Measurements from ENCODE around the gene METTL26. TPM values are rescaled to one million over a fixed set of nuclear protein-coding genes. Genes with fewer than 3 reads are reported as not detected.
A peak's percentile ranks its signal among the peaks of the same experiment; 100 is the strongest.

METTL26 gene
- total and polyA plus RNA-seq, 9 of the 15 experiments (the other 6 are each of a cell fraction or from before 2014, with no cell fraction given), result 7.3 to 262 (median 80.9) TPM

GRCh38 chr16:679814-680624 lies 43.9 kb upstream of the METTL26 start, which contains the start of gene STUB1 (continued):
- TF ChIP-seq CHAMP1 (IDR thresholded peaks at IDR 0.05) (no peak), CTBP1 (IDR thresholded peaks at IDR 0.05; ENCODE audit: borderline replicate concordance) (peak; percentile 73), HDAC2 (IDR thresholded peaks at IDR 0.05) (no peak; the same call in 1 of the 2 replicates), ZNF124 (CRISPR knock-in tag; IDR thresholded peaks at IDR 0.05) (no peak), SAP30 (IDR thresholded peaks at IDR 0.05; ENCODE audit: borderline replicate concordance, insufficient read depth, low read depth, low read length, poor library complexity, severe bottlenecking) (peak; percentile 80), ZBTB7A (IDR thresholded peaks at IDR 0.05; ENCODE audit: borderline replicate concordance, control insufficient read depth, low read depth, low read length) (peak; percentile 89), ZNF263 (CRISPR knock-in tag; IDR thresholded peaks at IDR 0.05; ENCODE audit: borderline replicate concordance) (no peak), WHSC1 (IDR thresholded peaks at IDR 0.05; ENCODE audit: low read length) (no peak), ZNF347 (CRISPR knock-in tag; IDR thresholded peaks at IDR 0.05; ENCODE audit: low read depth) (no peak), KLF13 (tag; IDR thresholded peaks at IDR 0.05; ENCODE audit: borderline replicate concordance, low read depth) (peak; percentile 69; the same call in 1 of the 2 replicates), HNRNPUL1 (IDR thresholded peaks at IDR 0.05; ENCODE audit: low read length) (no peak), NR2C1 (IDR thresholded peaks at IDR 0.05) (no peak), NR2C1 (tag; IDR thresholded peaks at IDR 0.05) (no peak), RB1 (IDR thresholded peaks at IDR 0.05; ENCODE audit: low read depth) (peak; percentile 51; the same call in 1 of the 2 replicates), SMARCA5 (IDR thresholded peaks at IDR 0.05) (no peak), SMAD1 (IDR thresholded peaks at IDR 0.05; ENCODE audit: low read depth, low read length, partially characterized antibody) (no peak), POLR2AphosphoS5 (IDR thresholded peaks at IDR 0.05; ENCODE audit: control insufficient read depth, insufficient read depth, low read depth, low read length) (no peak), MIER1 (IDR thresholded peaks at IDR 0.05; ENCODE audit: low read depth) (no peak), PKNOX1 (IDR thresholded peaks at IDR 0.05) (no peak)
